DND-41 (cell line): ENCODE data around the gene SLC41A2.

Experiments used
- ATAC-seq: fragments of 200-7000 bp; cut with Tn5 transposase; 3 replicates; pipeline ENCODE4 v1.9.1; 2021; ENCODE audit warnings: low read depth; ENCODE audit not compliant: insufficient read depth
- DNase-seq: peaks from one replicate; pipeline ENCODE4 v3.0.0-alpha.2; 2020
- H2AFZ ChIP-seq: 2 replicates; pipeline ENCODE4 v1.6.0; 2012; ENCODE audit warnings: low read depth, low read length
- H3K27ac ChIP-seq: 2 replicates; pipeline ENCODE4 v1.5.1; 2012; ENCODE audit warnings: low read length, inconsistent platforms
- H3K27me3 ChIP-seq: fragments of 200-600 bp; sonication (generic); 2 replicates; pipeline ENCODE4 v1.6.0; 2012; ENCODE audit warnings: low read length, mild to moderate bottlenecking, inconsistent platforms; ENCODE audit not compliant: insufficient read depth, poor library complexity
- H3K36me3 ChIP-seq: 2 replicates; pipeline ENCODE4 v1.5.1; 2012; ENCODE audit warnings: low read length, inconsistent platforms; ENCODE audit not compliant: insufficient read depth
- H3K4me1 ChIP-seq: 2 replicates; pipeline ENCODE4 v1.5.1; 2012; ENCODE audit warnings: mild to moderate bottlenecking, low read length; ENCODE audit not compliant: insufficient read depth
- H3K4me2 ChIP-seq: 2 replicates; pipeline ENCODE4 v1.6.0; 2012; ENCODE audit warnings: mild to moderate bottlenecking, moderate library complexity, low read length, inconsistent platforms; ENCODE audit not compliant: insufficient read depth
- H3K4me3 ChIP-seq, 2 experiments: fragments of 200-600 bp in 1 of 2; shearing (Covaris generic) in 1 of 2; 2 replicates each; pipeline ENCODE4 v1.5.1; 2012 to 2016; ENCODE audit warnings: inconsistent platforms in 2 of 2, low read length in 2 of 2, mild to moderate bottlenecking in 2 of 2, low read depth in 1 of 2, moderate library complexity in 1 of 2
- H3K79me2 ChIP-seq: 2 replicates; pipeline ENCODE4 v1.6.0; 2012; ENCODE audit warnings: low read length, inconsistent platforms; ENCODE audit not compliant: insufficient read depth
- H3K9ac ChIP-seq: 2 replicates; pipeline ENCODE4 v1.6.0; 2012; ENCODE audit warnings: low read depth, mild to moderate bottlenecking, inconsistent platforms, low read length, moderate library complexity
- H3K9me3 ChIP-seq: 2 replicates; pipeline ENCODE4 v1.5.1; 2012; ENCODE audit warnings: low read length, moderate library complexity, mild to moderate bottlenecking, inconsistent platforms; ENCODE audit not compliant: insufficient read depth, severe bottlenecking
- H4K20me1 ChIP-seq: 2 replicates; pipeline ENCODE4 v1.6.0; 2012; ENCODE audit warnings: low read length; ENCODE audit not compliant: insufficient read depth
- CTCF ChIP-seq: IDR thresholded peaks from 2 replicates; pipeline ENCODE4 v1.5.1; 2012; ENCODE audit warnings: borderline replicate concordance, low read length, moderate library complexity, mild to moderate bottlenecking; ENCODE audit not compliant: poor library complexity, severe bottlenecking; ENCODE audit errors: extremely low read depth
- EZH2 ChIP-seq: IDR thresholded peaks from 3 replicates; pipeline ENCODE4 v1.6.1; 2012; ENCODE audit warnings: borderline replicate concordance, low read depth, mild to moderate bottlenecking, moderate library complexity, low read length, inconsistent platforms; ENCODE audit not compliant: severe bottlenecking

SLC41A2 gene

GRCh38 chr12:104956870-104957718 is 996 bp downstream of the SLC41A2 start:
- Histone ChIP-seq H3K27me3 (peaks cover 41% of the 10 kb centered on the region), H3K27ac (no peak overlapping the region), H3K4me1 (peaks cover 25% of the 10 kb centered on the region), H3K79me2 (no peaks in the 10 kb centered on the region), H3K9ac (peak overlapping the region; percentile 65; the same call in 1 of the 2 replicates), H4K20me1 (no peaks in the 10 kb centered on the region), H3K9me3 (no peaks in the 10 kb centered on the region), H3K4me3 (peak overlapping the region in 1 of 2 experiments; percentile 87; a peak in 2 of 4 replicates), H2AFZ (no peak overlapping the region), H3K4me2 (peak overlapping the region; percentile 100), H3K36me3 (no peaks in the 10 kb centered on the region)
- DNase-seq = no peak
- TF ChIP-seq EZH2 (no peak), CTCF (no peak)
- no peak for ATAC-seq

GRCh38 chr12:104955703-104956102 is 2.4 kb downstream of the SLC41A2 start:
- Histone ChIP-seq H3K4me3 (no peak overlapping the region), H3K36me3 (no peaks in the 10 kb centered on the region), H3K4me2 (no peak overlapping the region), H2AFZ (no peak overlapping the region), H3K79me2 (no peaks in the 10 kb centered on the region), H3K9me3 (no peaks in the 10 kb centered on the region), H3K27me3 (peaks cover 41% of the 10 kb centered on the region), H4K20me1 (no peaks in the 10 kb centered on the region), H3K4me1 (peaks cover 25% of the 10 kb centered on the region), H3K9ac (no peak overlapping the region), H3K27ac (no peak overlapping the region)
- ATAC-seq (no peak), DNase-seq (no peak)
- TF ChIP-seq EZH2 (no peak), CTCF (no peak)

- H3K36me3 ChIP-seq = no peaks in the 10 kb centered on the region
- no peak overlapping the region for H2AFZ ChIP-seq
- H3K4me2 ChIP-seq = no peak overlapping the region
- TF ChIP-seq EZH2 = no peak
- no peak for TF ChIP-seq CTCF
- H3K9me3 ChIP-seq = no peaks in the 10 kb centered on the region
- no peak overlapping the region for H3K27ac ChIP-seq
- H3K9ac ChIP-seq = no peak overlapping the region
- H3K27me3 ChIP-seq = peaks cover 31% of the 10 kb centered on the region
- H3K4me3 ChIP-seq = no peak overlapping the region
- no peaks in the 10 kb centered on the region for H4K20me1 ChIP-seq
- ATAC-seq (no peak), DNase-seq (no peak)
- H3K4me1 ChIP-seq = peaks cover 11% of the 10 kb centered on the region
- no peaks in the 10 kb centered on the region for H3K79me2 ChIP-seq
Measured at GRCh38 chr12:104953323-104953722, 4.8 kb downstream of the SLC41A2 start.
